ENCODE data around the gene POLE.

GRCh38 chr12:132719141-132719953 is 32.2 kb upstream of the POLE start:
- TF ChIP-seq ELF4 (CRISPR knock-in tag; IDR thresholded peaks at IDR 0.05; ENCODE audit: low read depth) (no peak), PREB (CRISPR knock-in tag; IDR thresholded peaks at IDR 0.05; ENCODE audit: borderline replicate concordance) (no peak), TCF7 (CRISPR knock-in tag; IDR thresholded peaks at IDR 0.05; ENCODE audit: low read depth) (no peak), TP53 (CRISPR knock-in tag; IDR thresholded peaks at IDR 0.05) (no peak), NFYB (CRISPR knock-in tag; conservative IDR thresholded peaks at IDR 0.05; ENCODE audit: low read depth) (no peak), ZNF671 (CRISPR knock-in tag; IDR thresholded peaks at IDR 0.05) (no peak), PRDM15 (CRISPR knock-in tag; IDR thresholded peaks at IDR 0.05) (no peak), ATF6 (CRISPR knock-in tag; IDR thresholded peaks at IDR 0.05) (no peak), ZBTB21 (CRISPR knock-in tag; IDR thresholded peaks at IDR 0.05; ENCODE audit: borderline replicate concordance) (no peak), ATF1 (CRISPR knock-in tag; IDR thresholded peaks at IDR 0.05) (no peak), CTCF (IDR thresholded peaks at IDR 0.05) (no peak), ZNF232 (CRISPR knock-in tag; IDR thresholded peaks at IDR 0.05) (no peak), ZNF121 (CRISPR knock-in tag; IDR thresholded peaks at IDR 0.05) (no peak), ZNF263 (CRISPR knock-in tag; IDR thresholded peaks at IDR 0.05; ENCODE audit: low read depth) (no peak)

Data from WTC11 (cell line).